H9 (cell line): ENCODE results near the gene PLEKHM3. TPM values are rescaled to one million over a fixed set of nuclear protein-coding genes. Genes with fewer than 3 reads are reported as not detected.

Experiments
- DNase-seq: peaks from one replicate; pipeline ENCODE4 v3.0.0-alpha.2; 2017
- H2AFZ ChIP-seq: one replicate; pipeline ENCODE4 v1.6.1; 2013; ENCODE audit warnings: mild to moderate bottlenecking, low read length, control low read depth, moderate library complexity
- H2AK5ac ChIP-seq: 2 replicates; pipeline ENCODE4 v1.6.1; 2013; ENCODE audit warnings: low read length, control low read depth, mixed read lengths; ENCODE audit not compliant: insufficient read length
- H2BK120ac ChIP-seq: one replicate; pipeline ENCODE4 v1.6.1; 2013; ENCODE audit warnings: low read depth, mild to moderate bottlenecking, low read length, control low read depth, inconsistent platforms; ENCODE audit not compliant: poor library complexity, severe bottlenecking
- H2BK12ac ChIP-seq: 2 replicates; pipeline ENCODE4 v1.6.1; 2013; ENCODE audit warnings: low read length, control low read depth, mixed read lengths, low read depth; ENCODE audit not compliant: insufficient read length
- H2BK15ac ChIP-seq: 2 replicates; pipeline ENCODE4 v1.6.1; 2013; ENCODE audit warnings: low read depth, low read length, control low read depth
- H2BK20ac ChIP-seq: one replicate; pipeline ENCODE4 v1.6.1; 2013; ENCODE audit warnings: low read depth, mild to moderate bottlenecking, low read length, control low read depth, inconsistent platforms; ENCODE audit not compliant: poor library complexity, severe bottlenecking
- H2BK5ac ChIP-seq: 2 replicates; pipeline ENCODE4 v1.6.1; 2013; ENCODE audit warnings: low read length, control low read depth, mixed read lengths; ENCODE audit not compliant: insufficient read length
- H3K14ac ChIP-seq: 2 replicates; pipeline ENCODE4 v1.6.1; 2013; ENCODE audit warnings: low read length, control low read depth; ENCODE audit not compliant: insufficient read depth
- H3K18ac ChIP-seq: 2 replicates; pipeline ENCODE4 v1.6.1; 2013; ENCODE audit warnings: low read depth, mild to moderate bottlenecking, mixed read lengths, low read length, control low read depth; ENCODE audit not compliant: insufficient read length
- H3K23ac ChIP-seq: 2 replicates; pipeline ENCODE4 v1.6.1; 2013; ENCODE audit warnings: low read length, control low read depth, mixed read lengths, low read depth; ENCODE audit not compliant: insufficient read length
- H3K23me2 ChIP-seq: 2 replicates; pipeline ENCODE4 v1.6.1; 2013; ENCODE audit warnings: low read depth, mild to moderate bottlenecking, mixed read lengths, low read length, control low read depth; ENCODE audit not compliant: insufficient read length, poor library complexity, severe bottlenecking
- H3K27ac ChIP-seq: 2 replicates; pipeline ENCODE4 v1.5.1; 2013; ENCODE audit warnings: low read length, control low read depth, mixed read lengths, low read depth; ENCODE audit not compliant: insufficient read length
- H3K27me3 ChIP-seq: 2 replicates; pipeline ENCODE4 v1.6.1; 2013; ENCODE audit warnings: low read length, control low read depth, inconsistent platforms; ENCODE audit not compliant: insufficient read depth
- H3K4ac ChIP-seq: 2 replicates; pipeline ENCODE4 v1.6.1; 2013; ENCODE audit warnings: low read depth, mild to moderate bottlenecking, control low read depth, inconsistent platforms, low read length, moderate library complexity
- H3K4me1 ChIP-seq: 2 replicates; pipeline ENCODE4 v1.6.1; 2013; ENCODE audit warnings: low read length, control low read depth, inconsistent platforms; ENCODE audit not compliant: insufficient read depth
- H3K4me2 ChIP-seq: 2 replicates; pipeline ENCODE4 v1.6.1; 2013; ENCODE audit warnings: low read length, control low read depth, mixed read lengths; ENCODE audit not compliant: insufficient read length, insufficient read depth
- H3K56ac ChIP-seq: 2 replicates; pipeline ENCODE4 v1.6.1; 2013; ENCODE audit warnings: low read depth, mild to moderate bottlenecking, mixed read lengths, low read length, control low read depth; ENCODE audit not compliant: insufficient read length
- H3K79me1 ChIP-seq: 2 replicates; pipeline ENCODE4 v1.6.1; 2013; ENCODE audit warnings: low read depth, mild to moderate bottlenecking, moderate library complexity, low read length, control low read depth, inconsistent platforms; ENCODE audit not compliant: insufficient read depth, poor library complexity, severe bottlenecking
- H3K79me2 ChIP-seq: 2 replicates; pipeline ENCODE4 v1.6.1; 2013; ENCODE audit warnings: low read length, control low read depth, inconsistent platforms; ENCODE audit not compliant: insufficient read depth
- H3K9ac ChIP-seq: 2 replicates; pipeline ENCODE4 v1.6.1; 2013; ENCODE audit warnings: low read length, control low read depth, mixed read lengths; ENCODE audit not compliant: insufficient read length; ENCODE audit errors: extremely low read depth
- H3K9me3 ChIP-seq: one replicate; pipeline ENCODE4 v1.6.1; 2013; ENCODE audit warnings: low read depth, low read length, inconsistent platforms; ENCODE audit not compliant: control insufficient read depth
- H3T11ph ChIP-seq: one replicate; pipeline ENCODE4 v1.6.1; 2013; ENCODE audit warnings: mild to moderate bottlenecking, low read length, control low read depth, inconsistent platforms
- H4K20me1 ChIP-seq: one replicate; pipeline ENCODE4 v1.6.1; 2013; ENCODE audit not compliant: control insufficient read depth, insufficient read length, insufficient read depth
- H4K5ac ChIP-seq: 2 replicates; pipeline ENCODE4 v1.6.1; 2013; ENCODE audit warnings: low read depth, mild to moderate bottlenecking, mixed read lengths, low read length, control low read depth; ENCODE audit not compliant: insufficient read length
- H4K8ac ChIP-seq: replicated peaks from 2 replicates; pipeline ENCODE4 v1.6.1; 2013; ENCODE audit warnings: low read length, control low read depth, mixed read lengths, low read depth; ENCODE audit not compliant: insufficient read length
- H4K91ac ChIP-seq: 2 replicates; pipeline ENCODE4 v1.6.1; 2013; ENCODE audit warnings: low read depth, mild to moderate bottlenecking, moderate library complexity, mixed read lengths, low read length, control low read depth; ENCODE audit not compliant: insufficient read length
- H3K27ac Mint-ChIP-seq, 3 experiments: 2 replicates in 2 of 3; 3 replicates in 1 of 3; pipeline ENCODE4 v1.8.0; 2020 to 2021; ENCODE audit warnings: mixed read lengths in 3 of 3, mild to moderate bottlenecking in 1 of 3, moderate library complexity in 1 of 3
- H3K27me3 Mint-ChIP-seq: 2 replicates; pipeline ENCODE4 v1.8.0; 2021; ENCODE audit warnings: low read depth, mild to moderate bottlenecking, moderate library complexity, mixed read lengths
- H3K36me3 Mint-ChIP-seq, 3 experiments: 2 replicates in 2 of 3; 3 replicates in 1 of 3; pipeline ENCODE4 v1.8.0; 2020 to 2021; ENCODE audit warnings: low read depth in 3 of 3, mixed read lengths in 3 of 3; ENCODE audit not compliant: insufficient read depth in 1 of 3
- H3K4me1 Mint-ChIP-seq, 2 experiments: 2 replicates each; pipeline ENCODE4 v1.8.0; 2020; ENCODE audit warnings: mixed read lengths in 2 of 2
- H3K4me3 Mint-ChIP-seq, 2 experiments: 2 replicates in 1 of 2; 3 replicates in 1 of 2; pipeline ENCODE4 v1.8.0; 2020 to 2021; ENCODE audit warnings: mild to moderate bottlenecking in 2 of 2, mixed read lengths in 2 of 2, moderate library complexity in 1 of 2
- H3K9me3 Mint-ChIP-seq, 2 experiments: 2 replicates in 1 of 2; 3 replicates in 1 of 2; pipeline ENCODE4 v1.8.0; 2020; ENCODE audit warnings: mild to moderate bottlenecking in 2 of 2, mixed read lengths in 2 of 2, moderate library complexity in 1 of 2
- CTCF ChIP-seq: fragments of 200-600 bp; sonication (generic); conservative IDR thresholded peaks from 3 replicates; pipeline ENCODE4 v1.8.0; 2021; ENCODE audit warnings: antibody characterized with exemption, mild to moderate bottlenecking
- total RNA-seq: library from RNA; stranded (reverse); gene quantifications from 2 replicates; pipeline ENCODE4 v1.2.1, GENCODE V29; 2021

The PLEKHM3 gene
- total RNA-seq, 1 experiment from 2014 or later, result 7.5 TPM

- no peak overlapping the region for H3T11ph ChIP-seq
- peaks cover 5% of the 10 kb centered on the region; the same call in 1 of the 2 replicates for H3K4me1 ChIP-seq
- Mint-ChIP-seq H3K27me3 (no peaks in the 10 kb centered on the region), H3K4me3 (peak overlapping the region; percentile 51 to 71; a peak in 3 of 5 replicates), H3K4me1 (peaks cover 69 to 72% of the 10 kb centered on the region in 2 experiments), H3K36me3 (no peaks in the 10 kb centered on the region), H3K27ac (peak overlapping the region; percentile 99), H3K9me3 (no peaks in the 10 kb centered on the region)
- no peaks in the 10 kb centered on the region for H3K79me1 ChIP-seq
- no peak overlapping the region for H3K23ac ChIP-seq
- no peaks in the 10 kb centered on the region for H3K79me2 ChIP-seq
- H2AFZ ChIP-seq, result no peak overlapping the region
- DNase-seq, result no peak
- no peak overlapping the region for H2BK5ac ChIP-seq
- no peaks in the 10 kb centered on the region for H4K20me1 ChIP-seq
- no peak for TF ChIP-seq CTCF
- H2BK15ac ChIP-seq, result no peak overlapping the region
- H4K8ac ChIP-seq, result no peak overlapping the region
- H3K14ac ChIP-seq, result no peak overlapping the region
- no peaks in the 10 kb centered on the region for H3K9me3 ChIP-seq
- no peak overlapping the region for H4K91ac ChIP-seq
- no peak overlapping the region for H2BK120ac ChIP-seq
- no peak overlapping the region for H3K9ac ChIP-seq
- no peak overlapping the region for H2BK12ac ChIP-seq
- no peak overlapping the region for H2AK5ac ChIP-seq
- H3K56ac ChIP-seq, result no peak overlapping the region
- H3K4ac ChIP-seq, result no peak overlapping the region
- H3K27me3 ChIP-seq, result no peaks in the 10 kb centered on the region
- no peak overlapping the region for H3K18ac ChIP-seq
- H3K23me2 ChIP-seq, result no peaks in the 10 kb centered on the region
- no peak overlapping the region for H4K5ac ChIP-seq
- H3K27ac ChIP-seq, result peak overlapping the region; percentile 50
- H3K4me2 ChIP-seq, result no peak overlapping the region
- H2BK20ac ChIP-seq, result no peak overlapping the region
These were observed 54.5 kb downstream of the PLEKHM3 start for GRCh38 chr2:207970826-207971180.
